Common myeloid progenitor, CD34-positive (primary cell): ENCODE data around the gene KRTAP10-11.

Source experiments
- CTCF ChIA-PET: fragments of 350-600 bp; sonication (Branson Sonifier 250); formaldehyde crosslinking; loops from one replicate; lab custom pipeline; 2021; ENCODE audit warnings: antibody characterized with exemption; lab: Charles Lee
- POLR2A ChIA-PET: fragments of 350-600 bp; sonication (Branson Sonifier 250); formaldehyde crosslinking; loops from one replicate; lab custom pipeline; 2021; ENCODE audit warnings: antibody characterized with exemption; lab: Charles Lee
- DNase-seq, 3 donors: peaks; one replicate each; pipeline versions ENCODE4 v3.0.0 to v3.0.0-alpha.2; 2013
- H3K27ac ChIP-seq, 2 experiments: 1 replicate in 1 of 2; 2 replicates in 1 of 2; pipeline ENCODE4 v1.7.0; 2013; ENCODE audit warnings: inconsistent platforms in 2 of 2, low read length in 2 of 2, mild to moderate bottlenecking in 2 of 2, low read depth in 1 of 2, moderate library complexity in 1 of 2; ENCODE audit not compliant: severe bottlenecking in 2 of 2, insufficient read depth in 1 of 2, poor library complexity in 1 of 2
- H3K27me3 ChIP-seq, 5 experiments: replicated peaks in 2 of 5; 1 replicate in 3 of 5; 2 replicates in 2 of 5; pipeline versions ENCODE4 v1.6.1 to v1.7.0; 2013; ENCODE audit warnings: low read length in 4 of 5, mild to moderate bottlenecking in 2 of 5, moderate library complexity in 2 of 5, inconsistent platforms in 1 of 5; ENCODE audit not compliant: insufficient read depth in 5 of 5, control insufficient read depth in 4 of 5
- H3K36me3 ChIP-seq, 4 experiments: 1 replicate in 2 of 4; 2 replicates in 2 of 4; pipeline versions ENCODE4 v1.6.1 to v1.7.0; 2013; ENCODE audit warnings: low read length in 3 of 4, control low read depth in 1 of 4, mild to moderate bottlenecking in 1 of 4; ENCODE audit not compliant: control insufficient read depth in 4 of 4, insufficient read depth in 4 of 4
- H3K4me1 ChIP-seq, 4 experiments: 1 replicate in 3 of 4; 2 replicates in 1 of 4; pipeline versions ENCODE4 v1.6.1 to v1.7.1; 2013; ENCODE audit warnings: low read length in 3 of 4, mild to moderate bottlenecking in 3 of 4, control low read depth in 1 of 4, inconsistent platforms in 1 of 4, moderate library complexity in 1 of 4; ENCODE audit not compliant: control insufficient read depth in 4 of 4, insufficient read depth in 4 of 4; ENCODE audit errors: control extremely low read depth in 1 of 4
- H3K4me3 ChIP-seq, 7 experiments: 1 replicate in 4 of 7; 2 replicates in 3 of 7; pipeline versions ENCODE4 v1.5.1 to v1.7.0; 2013; ENCODE audit warnings: mild to moderate bottlenecking in 7 of 7, low read length in 6 of 7, moderate library complexity in 6 of 7, inconsistent platforms in 2 of 7, low read depth in 2 of 7, control low read depth in 1 of 7; ENCODE audit not compliant: insufficient read depth in 4 of 7, control insufficient read depth in 1 of 7; ENCODE audit errors: extremely low read depth in 1 of 7
- H3K9me3 ChIP-seq, 5 experiments: 1 replicate in 4 of 5; 2 replicates in 1 of 5; pipeline versions ENCODE4 v1.6.1 to v1.7.1; 2013; ENCODE audit warnings: low read length in 4 of 5, mild to moderate bottlenecking in 2 of 5, inconsistent platforms in 1 of 5, low read depth in 1 of 5, moderate library complexity in 1 of 5; ENCODE audit not compliant: control insufficient read depth in 4 of 5, insufficient read depth in 2 of 5; ENCODE audit errors: control extremely low read depth in 1 of 5
- whole genome bisulfite sequencing: methylation state at CpG from one replicate; pipeline ENCODE4 v1.1.5; 2013; ENCODE audit not compliant: insufficient coverage; 5-methylcytosine and 5-hydroxymethylcytosine counted together

KRTAP10-11 gene

DNA sequence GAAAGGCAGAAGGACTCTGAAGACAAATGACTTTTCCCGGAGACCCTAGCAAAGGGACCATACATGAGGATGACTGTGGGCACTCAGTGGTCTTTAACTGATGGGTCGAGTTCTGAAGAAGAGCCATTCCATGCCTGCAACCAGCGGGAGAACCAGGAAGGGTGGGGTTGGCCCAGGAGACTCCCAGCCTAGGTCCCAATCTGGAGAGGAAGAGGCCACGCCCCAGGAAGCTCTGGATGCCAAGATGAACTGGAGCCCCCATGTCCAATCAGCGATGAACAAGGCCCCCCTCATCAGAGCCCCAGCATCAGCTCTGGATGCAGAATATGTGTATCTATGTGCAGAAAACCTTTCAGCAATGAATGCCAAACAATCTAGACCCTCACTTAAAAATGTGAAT is 5.5 kb upstream of the KRTAP10-11 start:
- WGBS = 95% methylated on average over 4 of the region's 5 CpGs
- Histone ChIP-seq H3K4me1 (no peaks in the 10 kb centered on the region), H3K9me3 (peaks cover 6 to 29% (median 16%) of the 10 kb centered on the region in 5 experiments), H3K36me3 (no peaks in the 10 kb centered on the region), H3K27me3 (peaks cover 0 to 5% (median 2%) of the 10 kb centered on the region in 5 experiments), H3K27ac (no peak overlapping the region), H3K4me3 (no peak overlapping the region)
- DNase-seq = no peak
- POLR2A ChIA-PET = no interaction called here
- CTCF ChIA-PET = no interaction called here

DNA sequence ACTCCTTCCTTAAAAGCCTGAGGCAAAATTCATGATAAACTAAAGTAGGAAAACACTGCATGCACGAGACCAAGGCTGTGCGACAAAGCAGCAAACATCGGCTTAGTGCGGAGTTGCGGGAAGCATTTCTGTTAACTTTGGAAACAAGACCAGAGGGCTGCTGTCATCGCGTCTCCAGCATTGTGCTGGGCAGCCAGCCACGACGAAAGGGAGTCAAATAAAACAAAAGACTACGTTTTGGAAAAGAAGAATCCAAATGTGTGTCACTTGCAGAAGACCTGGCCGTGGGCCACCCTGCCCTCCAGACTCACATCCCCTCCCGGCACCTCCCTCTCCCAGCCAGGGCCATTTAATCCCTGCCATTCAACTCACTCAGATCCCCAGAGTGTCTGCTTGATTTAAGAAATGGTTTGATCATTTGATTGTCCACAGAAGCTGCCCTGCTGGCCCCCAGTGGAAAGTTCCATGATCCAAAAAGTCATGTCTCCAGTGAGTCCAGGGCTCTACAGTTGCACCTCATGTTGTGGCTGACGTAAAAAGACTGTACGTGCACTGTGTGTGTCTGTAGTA is 2.4 kb upstream of the KRTAP10-11 start:
- H3K27ac ChIP-seq = no peak overlapping the region
- 87% methylated on average over 12 of the region's 14 CpGs for WGBS
- H3K36me3 ChIP-seq = no peaks in the 10 kb centered on the region
- H3K9me3 ChIP-seq = peaks cover 6 to 29% (median 16%) of the 10 kb centered on the region in 5 experiments
- peaks cover 0 to 18% (median 2%) of the 10 kb centered on the region in 5 experiments for H3K27me3 ChIP-seq
- ChIA-PET POLR2A (no interaction called here), CTCF (no interaction called here)
- no peak overlapping the region for H3K4me3 ChIP-seq
- H3K4me1 ChIP-seq = no peaks in the 10 kb centered on the region
- no peak for DNase-seq

DNA sequence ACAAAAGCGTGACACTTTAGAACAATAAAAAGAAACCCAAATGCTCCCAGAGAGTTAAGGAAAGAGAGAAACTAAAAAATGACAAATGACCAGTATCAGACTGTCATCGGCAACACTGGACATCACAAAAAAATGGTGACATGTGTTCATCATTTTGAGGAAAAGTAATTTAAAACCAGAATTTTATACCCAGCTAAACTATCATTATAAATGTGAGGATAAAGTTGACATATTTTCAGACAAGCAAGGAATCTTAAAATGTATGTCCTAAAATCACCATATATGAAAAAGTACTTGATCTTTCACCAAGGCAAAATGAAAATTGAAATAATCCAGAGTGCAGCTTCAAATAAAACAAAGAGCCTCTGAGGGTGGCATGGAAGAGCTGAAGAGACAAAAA is 1.3 kb upstream of the KRTAP10-11 start:
- Histone ChIP-seq H3K27me3 (peaks cover 0 to 18% (median 0%) of the 10 kb centered on the region in 5 experiments), H3K4me3 (no peak overlapping the region), H3K36me3 (no peaks in the 10 kb centered on the region), H3K9me3 (peaks cover 6 to 29% (median 16%) of the 10 kb centered on the region in 5 experiments), H3K4me1 (peaks cover 0 to 2% (median 0%) of the 10 kb centered on the region in 4 experiments), H3K27ac (no peak overlapping the region)
- POLR2A ChIA-PET = no interaction called here
- CTCF ChIA-PET = no interaction called here
- DNase-seq = no peak
- no CpG with 5 or more reads among the region's 2 CpGs for WGBS

DNA sequence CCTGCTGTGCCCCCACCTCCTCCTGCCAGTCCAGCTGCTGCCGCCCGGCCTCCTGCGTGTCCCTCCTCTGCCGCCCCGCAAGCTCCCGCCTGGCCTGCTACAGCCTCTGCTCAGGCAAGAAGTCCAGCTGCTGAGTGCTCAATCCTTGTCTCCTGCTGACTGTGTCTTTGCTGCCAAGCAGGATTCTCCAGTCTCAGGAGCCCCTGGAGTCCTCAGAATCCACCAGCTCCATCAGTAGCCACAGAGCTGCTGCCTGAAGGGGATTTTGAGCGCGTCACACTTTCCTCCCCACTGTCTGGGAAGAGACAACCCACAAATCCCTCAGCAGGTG is 973 bp downstream of the KRTAP10-11 start:
- ChIA-PET POLR2A (no interaction called here), CTCF (no interaction called here)
- 75% methylated on average over 8 of the region's 8 CpGs for WGBS
- Histone ChIP-seq H3K4me1 (peaks cover 0 to 2% (median 0%) of the 10 kb centered on the region in 4 experiments), H3K9me3 (peaks cover 6 to 16% (median 7%) of the 10 kb centered on the region in 5 experiments), H3K4me3 (no peak overlapping the region), H3K36me3 (no peaks in the 10 kb centered on the region), H3K27me3 (peaks cover 0 to 18% (median 0%) of the 10 kb centered on the region in 5 experiments), H3K27ac (no peak overlapping the region)
- no peak for DNase-seq

DNA sequence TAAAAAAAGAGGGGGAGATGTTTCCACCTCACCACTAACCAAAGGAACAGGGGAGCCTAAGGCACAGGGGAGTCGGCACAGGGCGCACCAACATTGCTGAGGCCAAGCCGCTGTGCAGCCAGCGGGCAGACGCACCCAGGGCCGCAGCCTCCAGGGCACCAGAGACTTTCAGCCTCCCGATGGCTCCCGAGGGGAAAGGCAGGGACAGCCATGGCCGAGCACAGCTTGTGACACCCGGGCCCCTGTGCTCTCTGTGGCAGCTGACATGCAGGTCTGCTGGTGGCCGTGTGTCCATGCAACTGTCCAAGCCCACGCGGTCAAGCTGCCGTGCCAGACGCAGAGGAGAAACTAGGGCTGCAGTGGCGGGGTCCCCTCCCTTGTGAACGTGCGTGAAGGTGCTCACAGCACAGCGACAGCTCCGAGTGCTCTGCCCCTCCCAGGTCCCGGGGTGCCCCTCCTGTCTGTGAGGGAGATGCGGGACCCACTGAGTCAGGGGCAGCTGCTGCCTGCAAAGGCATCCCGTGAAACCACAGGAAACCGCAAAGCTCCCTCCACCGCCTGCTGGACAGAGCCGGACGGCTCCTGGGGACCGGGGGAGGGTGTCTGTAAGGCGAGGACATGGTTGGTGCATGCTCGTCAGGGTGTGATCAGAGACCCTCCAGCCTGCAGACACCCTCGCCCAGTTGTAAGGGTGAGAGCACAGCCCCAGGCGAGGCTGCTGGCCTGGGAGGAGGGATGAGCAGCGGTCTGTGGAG is 2.5 kb downstream of the KRTAP10-11 start:
- H3K4me1 ChIP-seq = peaks cover 0 to 2% (median 0%) of the 10 kb centered on the region in 4 experiments
- WGBS = 83% methylated on average over 32 of the region's 33 CpGs
- H3K9me3 ChIP-seq = peaks cover 3 to 14% (median 8%) of the 10 kb centered on the region in 5 experiments
- DNase-seq = no peak
- ChIA-PET POLR2A (no interaction called here), CTCF (no interaction called here)
- no peaks in the 10 kb centered on the region for H3K36me3 ChIP-seq
- H3K27ac ChIP-seq = no peak overlapping the region
- no peak overlapping the region for H3K4me3 ChIP-seq
- peaks cover 0 to 18% (median 0%) of the 10 kb centered on the region in 5 experiments for H3K27me3 ChIP-seq

DNA sequence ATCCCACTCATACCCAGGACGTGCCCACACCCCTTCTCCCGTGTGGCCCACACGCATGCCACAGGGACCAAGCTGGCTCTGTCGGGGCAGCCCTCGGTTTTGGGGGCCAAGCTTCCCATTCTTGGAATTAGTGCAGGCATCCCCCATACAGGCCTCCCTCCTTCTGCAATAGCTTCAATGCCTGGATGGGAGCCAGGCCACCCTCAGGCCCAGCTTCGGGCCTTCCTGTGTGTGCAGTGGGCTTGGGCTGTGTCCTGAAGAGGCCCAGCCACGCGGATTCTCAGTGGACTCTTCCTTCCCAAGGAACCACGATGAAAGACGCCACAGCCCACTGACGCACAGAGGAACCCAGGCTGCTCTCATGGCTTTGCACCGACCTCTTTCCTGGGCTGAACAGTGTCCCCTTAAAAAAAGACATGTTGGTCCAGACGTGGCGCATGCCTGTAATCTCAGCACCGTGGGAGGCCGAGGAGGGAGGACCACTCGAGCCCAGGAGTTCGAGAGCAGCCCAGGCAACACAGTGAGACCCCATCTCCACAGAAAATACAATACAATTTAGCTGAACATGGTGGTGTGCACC is 3.4 kb downstream of the KRTAP10-11 start:
- H3K27ac ChIP-seq = no peak overlapping the region
- peaks cover 0 to 13% (median 2%) of the 10 kb centered on the region in 5 experiments for H3K9me3 ChIP-seq
- no peaks in the 10 kb centered on the region for H3K36me3 ChIP-seq
- H3K4me3 ChIP-seq = no peak overlapping the region
- ChIA-PET CTCF (no interaction called here), POLR2A (no interaction called here)
- H3K27me3 ChIP-seq = peaks cover 0 to 23% (median 0%) of the 10 kb centered on the region in 5 experiments
- WGBS = 93% methylated on average over 16 of the region's 18 CpGs
- DNase-seq = no peak
- peaks cover 0 to 2% (median 0%) of the 10 kb centered on the region in 4 experiments for H3K4me1 ChIP-seq
